Tibial artery (tissue), 4 donors: ENCODE results near the gene DDTL.
"Not testable (repeated sequence)": the region's sequence is repeated elsewhere in the genome, so short reads cannot be mapped to it uniquely, and the experiment has no call there.

Experiments used
- DNase-seq, 2 donors: peaks; one replicate each; pipeline ENCODE4 v3.0.0-alpha.2; 2019
- H3K27ac ChIP-seq, 2 donors: fragments of 200-600 bp; sonication (generic) in 1 of 2; 1 replicate in 1 of 2; 2 replicates in 1 of 2; pipeline ENCODE4 v1.5.1; 2018 to 2019; ENCODE audit warnings: mild to moderate bottlenecking in 1 of 2
- H3K27me3 ChIP-seq, 2 donors: fragments of 200-600 bp; sonication (generic) in 1 of 2; one replicate each; pipeline versions ENCODE4 v1.5.1 to v1.6.0; 2016 to 2019
- H3K36me3 ChIP-seq, 3 donors: fragments of 200-600 bp; sonication (generic) in 2 of 3; one replicate each; pipeline ENCODE4 v1.5.1; 2016 to 2019; ENCODE audit warnings: mild to moderate bottlenecking in 2 of 3
- H3K4me1 ChIP-seq, 4 donors: fragments of 200-600 bp; sonication (generic) in 2 of 4; 1 replicate in 3 of 4; 2 replicates in 1 of 4; pipeline ENCODE4 v1.5.1; 2016 to 2019
- H3K4me3 ChIP-seq, 2 donors: fragments of 200-600 bp; sonication (generic) in 1 of 2; 1 replicate in 1 of 2; 2 replicates in 1 of 2; pipeline ENCODE4 v1.5.1; 2018 to 2019; ENCODE audit warnings: mild to moderate bottlenecking in 2 of 2
- H3K9me3 ChIP-seq, 3 donors: fragments of 200-600 bp; sonication (generic) in 1 of 3; one replicate each; pipeline ENCODE4 v1.5.1; 2016 to 2019
- intact Hi-C: fragments of 100-400 bp; cut with DNase I; formaldehyde crosslinking; loops from one replicate; pipeline ENCODE4 v1.15.0; 2023; ENCODE audit warnings: low total_unique reads
- TF ChIP-seq, protein P1 (sequence below), 2 experiments: fragments of 200-600 bp in 1 of 2; fragments of 450-650 bp in 1 of 2; IDR thresholded peaks; one replicate each; pipeline ENCODE4 v1.5.1; 2017 to 2019; ENCODE audit warnings: antibody characterized with exemption in 2 of 2, mild to moderate bottlenecking in 1 of 2, moderate library complexity in 1 of 2

The DDTL gene

DNA sequence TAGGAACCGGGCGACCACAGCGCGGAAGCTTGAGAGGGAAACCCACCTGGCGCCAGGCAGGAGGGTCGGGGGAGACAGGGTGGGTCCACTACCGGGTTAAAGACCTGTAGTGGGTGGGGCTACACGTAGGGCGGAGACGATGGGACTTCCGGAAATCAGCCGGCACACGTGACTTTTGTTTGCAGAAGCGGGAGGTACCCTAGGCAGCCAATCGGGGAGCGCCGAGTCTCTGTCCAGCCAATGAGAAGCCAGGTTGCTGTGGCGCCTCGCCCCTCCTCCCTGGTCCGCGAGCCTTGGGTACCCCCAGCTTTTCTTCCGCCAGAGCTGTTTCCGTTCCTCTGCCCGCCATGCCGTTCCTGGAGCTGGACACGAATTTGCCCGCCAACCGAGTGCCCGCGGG, at the start of gene DDTL:
Gene DDTL (plus strand): TSS at position 321 of the 400 bp plus-strand sequence. CDS start 27 bp downstream, at position 348.
- peaks cover 9 to 26% (median 24%) of the 10 kb centered on the region in 3 donors for H3K36me3 ChIP-seq
- H3K4me3 ChIP-seq, intact Hi-C loops, H3K9me3 ChIP-seq, H3K4me1 ChIP-seq, DNase-seq, H3K27ac ChIP-seq, H3K27me3 ChIP-seq: not testable (repeated sequence)

DNA sequence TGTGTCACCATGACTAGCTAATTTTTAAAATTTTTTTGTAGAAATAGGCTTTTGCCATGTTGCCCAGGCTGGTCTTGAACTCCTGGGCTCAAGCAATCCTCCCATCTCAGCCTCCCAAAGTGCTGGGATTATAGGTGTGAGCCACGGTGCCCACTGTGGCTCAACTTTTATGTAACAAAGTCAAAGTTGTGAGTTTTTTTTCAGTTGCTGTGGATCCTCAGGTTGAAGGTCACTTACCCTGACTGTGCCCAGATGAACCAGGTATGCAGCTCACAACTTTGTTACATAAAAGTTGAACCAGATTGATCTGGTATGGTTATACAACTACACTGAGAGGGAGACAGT, 46.4 kb upstream of the DDTL start:
- DNase-seq, H3K4me1 ChIP-seq, intact Hi-C loops, H3K9me3 ChIP-seq, H3K27me3 ChIP-seq, H3K4me3 ChIP-seq: not testable (repeated sequence)
- Histone ChIP-seq H3K36me3 (peaks cover 17 to 33% (median 21%) of the 10 kb centered on the region in 3 donors), H3K27ac (peak overlapping the region in 1 of 2 donors; percentile 2)

DNA sequence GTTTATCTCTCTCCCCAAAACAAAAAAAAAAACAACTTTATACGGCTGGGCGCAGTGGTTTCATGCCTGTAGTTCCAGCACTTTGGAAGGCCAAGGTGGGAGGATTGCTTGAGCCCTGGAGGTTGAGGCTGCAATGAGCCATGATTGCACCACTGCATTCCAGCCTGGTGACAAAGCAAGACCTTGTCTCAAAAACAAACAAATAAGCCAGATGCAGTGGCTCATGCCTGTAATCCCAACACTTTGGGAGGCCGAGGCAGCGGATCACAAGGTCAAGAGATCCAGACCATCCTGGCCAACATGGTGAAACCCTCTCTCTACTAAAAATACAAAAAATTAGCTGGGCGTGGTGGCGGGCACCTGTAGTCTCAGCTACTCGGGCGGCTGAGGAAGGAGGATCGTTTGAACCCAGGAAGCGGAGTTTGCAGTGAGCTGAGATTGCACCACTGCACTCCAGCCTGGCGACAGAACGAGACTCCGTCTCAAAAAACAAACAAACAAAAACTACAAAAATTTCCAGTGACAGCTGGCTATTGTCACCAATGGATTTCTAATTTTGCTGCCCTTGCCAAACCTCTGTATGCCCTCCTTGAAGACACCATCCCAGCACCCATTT, 45.0 kb upstream of the DDTL start:
- H3K9me3 ChIP-seq, H3K27ac ChIP-seq, intact Hi-C loops, H3K27me3 ChIP-seq, H3K4me3 ChIP-seq, H3K4me1 ChIP-seq: not testable (repeated sequence)
- H3K36me3 ChIP-seq: peaks cover 25 to 43% (median 33%) of the 10 kb centered on the region in 3 donors
- DNase-seq: peak in 1 of 2 donors; percentile 44

DNA sequence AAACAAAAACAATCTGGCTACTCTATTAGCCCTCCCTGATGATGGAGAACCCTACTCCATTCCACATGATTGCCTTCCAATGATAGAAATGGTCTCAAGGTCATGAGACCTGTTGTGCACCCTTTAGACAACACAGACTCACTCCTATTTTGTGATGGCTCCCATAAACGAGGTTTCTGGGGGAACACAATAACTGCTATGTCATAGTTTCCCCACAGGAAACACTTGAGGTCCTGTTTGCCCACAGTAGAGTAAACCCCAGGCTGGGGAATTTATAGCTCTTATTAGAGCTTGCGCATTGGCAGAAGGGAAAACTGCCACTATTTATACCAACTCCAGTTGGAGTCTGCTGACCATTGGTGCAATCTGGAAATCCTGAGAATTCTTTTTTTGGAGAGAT, 43.8 kb upstream of the DDTL start:
- Histone ChIP-seq H3K27me3 (no peaks in the 10 kb centered on the region), H3K36me3 (peaks cover 25 to 43% (median 33%) of the 10 kb centered on the region in 3 donors), H3K4me1 (peaks cover 0 to 6% (median 0%) of the 10 kb centered on the region in 4 donors), H3K4me3 (no peak overlapping the region), H3K9me3 (no peaks in the 10 kb centered on the region), H3K27ac (no peak overlapping the region)
- DNase-seq: no peak
- intact Hi-C loops: no loop called here
- TF ChIP-seq, protein P1, sequence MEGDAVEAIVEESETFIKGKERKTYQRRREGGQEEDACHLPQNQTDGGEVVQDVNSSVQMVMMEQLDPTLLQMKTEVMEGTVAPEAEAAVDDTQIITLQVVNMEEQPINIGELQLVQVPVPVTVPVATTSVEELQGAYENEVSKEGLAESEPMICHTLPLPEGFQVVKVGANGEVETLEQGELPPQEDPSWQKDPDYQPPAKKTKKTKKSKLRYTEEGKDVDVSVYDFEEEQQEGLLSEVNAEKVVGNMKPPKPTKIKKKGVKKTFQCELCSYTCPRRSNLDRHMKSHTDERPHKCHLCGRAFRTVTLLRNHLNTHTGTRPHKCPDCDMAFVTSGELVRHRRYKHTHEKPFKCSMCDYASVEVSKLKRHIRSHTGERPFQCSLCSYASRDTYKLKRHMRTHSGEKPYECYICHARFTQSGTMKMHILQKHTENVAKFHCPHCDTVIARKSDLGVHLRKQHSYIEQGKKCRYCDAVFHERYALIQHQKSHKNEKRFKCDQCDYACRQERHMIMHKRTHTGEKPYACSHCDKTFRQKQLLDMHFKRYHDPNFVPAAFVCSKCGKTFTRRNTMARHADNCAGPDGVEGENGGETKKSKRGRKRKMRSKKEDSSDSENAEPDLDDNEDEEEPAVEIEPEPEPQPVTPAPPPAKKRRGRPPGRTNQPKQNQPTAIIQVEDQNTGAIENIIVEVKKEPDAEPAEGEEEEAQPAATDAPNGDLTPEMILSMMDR (IDR thresholded peaks at IDR 0.05): no peak

DNA sequence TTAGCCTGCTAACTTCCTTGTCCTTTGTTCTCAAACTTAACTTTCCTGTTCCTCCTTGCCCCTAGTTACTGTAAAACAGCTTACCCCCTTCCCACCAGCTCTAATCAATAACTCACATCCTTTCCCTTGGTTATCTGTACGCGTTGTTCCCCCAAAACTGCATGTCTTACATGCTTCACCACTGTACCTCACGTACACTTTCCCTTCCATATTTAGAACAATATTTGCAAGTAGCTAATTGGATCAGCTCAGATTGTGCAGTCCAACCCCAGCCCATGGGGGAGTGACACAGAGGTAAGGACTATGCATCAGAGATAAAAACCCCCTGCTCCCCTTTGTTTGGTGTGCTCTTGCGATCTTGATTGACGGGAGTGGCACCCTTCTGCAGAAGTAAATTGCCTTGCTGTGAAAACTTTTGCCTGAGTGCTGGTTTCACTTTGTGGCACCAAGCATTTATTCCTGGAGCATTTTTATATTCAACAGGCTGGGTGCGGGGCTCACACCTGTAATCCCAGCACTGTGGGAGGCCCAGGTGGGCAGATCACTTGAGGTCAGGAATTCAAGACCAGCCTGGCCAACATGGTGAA, 41.6 kb upstream of the DDTL start:
- peaks cover 0 to 6% (median 0%) of the 10 kb centered on the region in 4 donors for H3K4me1 ChIP-seq
- no peaks in the 10 kb centered on the region for H3K27me3 ChIP-seq
- no peak overlapping the region for H3K27ac ChIP-seq
- H3K9me3 ChIP-seq: no peaks in the 10 kb centered on the region
- peaks cover 20 to 47% (median 38%) of the 10 kb centered on the region in 3 donors for H3K36me3 ChIP-seq
- no peak overlapping the region for H3K4me3 ChIP-seq
- intact Hi-C loops: loop anchor here (5.0 kb wide), 1 partner anchor 47 kb away; the partner anchor contains the start of gene DDT
- no peak for DNase-seq
- TF ChIP-seq, protein P1 (IDR thresholded peaks at IDR 0.05): no peak

DNA sequence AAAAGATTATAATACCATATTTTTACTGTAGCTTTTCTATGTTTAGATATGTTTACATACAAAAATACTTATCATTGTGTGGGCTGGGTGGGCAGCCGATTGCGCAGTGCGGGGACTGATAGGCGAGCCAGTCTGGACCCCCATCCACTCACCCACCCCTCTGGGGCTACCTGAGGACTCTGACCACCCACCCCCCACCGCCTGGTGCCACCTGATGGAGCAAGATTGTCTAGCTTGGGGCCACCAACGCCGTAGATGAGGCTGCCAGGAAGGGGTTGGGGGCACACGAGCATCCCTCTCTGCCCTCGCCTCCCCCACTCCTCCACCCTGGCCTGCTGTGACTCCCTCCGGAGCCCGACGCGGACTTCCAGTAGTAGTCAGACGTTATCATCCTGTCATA, 40.1 kb upstream of the DDTL start:
- DNase-seq: no peak
- intact Hi-C loops: loop anchor here (5.0 kb wide), 1 partner anchor 46 kb away; the partner anchor contains the start of gene DDT
- H3K9me3 ChIP-seq: no peaks in the 10 kb centered on the region
- peaks cover 0 to 3% (median 0%) of the 10 kb centered on the region in 4 donors for H3K4me1 ChIP-seq
- peaks cover 18 to 49% (median 38%) of the 10 kb centered on the region in 3 donors for H3K36me3 ChIP-seq
- H3K27me3 ChIP-seq: no peaks in the 10 kb centered on the region
- no peak overlapping the region for H3K27ac ChIP-seq
- no peak overlapping the region for H3K4me3 ChIP-seq
- TF ChIP-seq, protein P1 (IDR thresholded peaks at IDR 0.05): no peak

DNA sequence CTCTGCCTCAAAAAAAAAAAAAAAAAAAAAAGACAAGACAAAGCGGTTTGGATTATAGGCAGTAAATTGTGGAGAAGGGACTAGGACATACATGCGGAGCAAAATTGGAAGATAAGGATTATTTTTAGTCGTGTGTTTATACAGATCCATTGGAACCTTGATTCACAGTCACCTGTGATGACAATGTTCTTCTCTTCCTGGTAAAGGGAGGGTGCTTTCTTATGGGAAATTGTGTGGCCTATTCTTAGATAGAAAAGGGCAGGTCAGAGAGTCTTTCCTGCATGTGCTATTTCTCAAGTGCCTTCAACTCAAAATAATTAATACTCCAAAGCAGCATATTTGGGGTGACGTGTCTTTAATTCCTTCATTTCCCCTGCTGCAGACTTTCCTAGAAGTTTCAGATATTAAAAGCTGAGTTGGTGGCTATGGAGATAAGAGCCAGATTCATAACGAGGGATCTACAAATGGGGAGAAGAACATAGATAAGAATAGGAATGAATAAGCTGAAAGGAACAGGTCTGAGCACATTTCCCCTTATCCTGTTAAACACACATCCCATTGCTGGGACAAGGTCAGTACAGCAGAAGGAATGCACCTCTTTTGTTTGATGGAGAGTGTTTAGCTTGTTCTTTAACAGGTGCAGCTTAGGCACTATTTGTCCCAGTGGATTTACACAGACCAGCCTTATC, 28.2 kb upstream of the DDTL start:
- Histone ChIP-seq H3K9me3 (no peaks in the 10 kb centered on the region), H3K27me3 (no peaks in the 10 kb centered on the region), H3K4me1 (no peaks in the 10 kb centered on the region), H3K27ac (no peak overlapping the region), H3K36me3 (no peaks in the 10 kb centered on the region), H3K4me3 (no peak overlapping the region)
- TF ChIP-seq, protein P1 (IDR thresholded peaks at IDR 0.05): no peak
- intact Hi-C loops: no loop called here
- DNase-seq: no peak
